Transverse colon (tissue), 4 donors: ENCODE measurements around the gene GNG12. TPM values are rescaled to one million over a fixed set of nuclear protein-coding genes. Genes with fewer than 3 reads are reported as not detected.

Experiments used
- DNase-seq: peaks from one replicate; pipeline ENCODE4 v3.0.0-alpha.2; 2019
- H3K27ac ChIP-seq, 4 donors: fragments of 200-600 bp; sonication (generic); 2 replicates each; pipeline ENCODE4 v1.5.1; 2016 to 2018; ENCODE audit warnings: inconsistent platforms in 4 of 4
- H3K27me3 ChIP-seq: fragments of 200-600 bp; sonication (generic); 2 replicates; pipeline ENCODE4 v1.5.1; 2017; ENCODE audit warnings: inconsistent platforms
- H3K36me3 ChIP-seq, 4 donors: fragments of 200-600 bp; sonication (generic); 2 replicates each; pipeline ENCODE4 v1.5.1; 2017 to 2019; ENCODE audit warnings: inconsistent platforms in 4 of 4
- H3K4me1 ChIP-seq, 4 donors: fragments of 200-600 bp; sonication (generic); 2 replicates each; pipeline ENCODE4 v1.5.1; 2017 to 2020; ENCODE audit warnings: inconsistent platforms in 4 of 4
- H3K4me3 ChIP-seq, 4 donors: fragments of 200-600 bp; sonication (generic); 1 replicate in 1 of 4; 2 replicates in 3 of 4; pipeline versions ENCODE4 v1.5.1 to v1.6.1; 2017 to 2019; ENCODE audit warnings: inconsistent platforms in 4 of 4
- H3K9me3 ChIP-seq, 2 donors: fragments of 200-600 bp; sonication (generic); 2 replicates each; pipeline ENCODE4 v1.5.1; 2017 to 2019; ENCODE audit warnings: inconsistent platforms in 2 of 2
- EP300 ChIP-seq: sonication (generic); formaldehyde crosslinking; IDR thresholded peaks from one replicate; pipeline ENCODE4 v1.6.1; 2017; ENCODE audit warnings: antibody characterized with exemption, low read depth
- POLR2A ChIP-seq: fragments of 450-650 bp; IDR thresholded peaks from one replicate; pipeline ENCODE4 v1.6.1; 2016; ENCODE audit warnings: antibody characterized with exemption, mild to moderate bottlenecking, moderate library complexity
- POLR2AphosphoS5 ChIP-seq, 3 donors: sonication (generic); formaldehyde crosslinking; IDR thresholded peaks; one replicate each; pipeline ENCODE4 v1.6.1; 2016; ENCODE audit warnings: antibody characterized with exemption in 3 of 3
- WGBS, 2 donors: methylation state at CpG; one replicate each; pipeline ENCODE4 v1.1.5; 2018; ENCODE audit warnings: low coverage in 1 of 2; 5-methylcytosine and 5-hydroxymethylcytosine counted together
- in situ Hi-C, 4 donors: fragments of 200-750 bp; cut with MboI; loops; one replicate each; pipeline versions ENCODE4 v1.15.0 to v1.15.1; 2017; ENCODE audit warnings: low sequenced_read_pairs in 3 of 4, low pct_ligation_motif_present in 1 of 4, low pct_unique_long_range_greater_than_20kb in 1 of 4
- intact Hi-C: fragments of 100-400 bp; cut with DNase I; formaldehyde crosslinking; loops from one replicate; pipeline ENCODE4 v1.15.1; 2023; ENCODE audit warnings: low total_unique reads
- total RNA-seq, 4 donors: library from RNA; depleted of rRNA; stranded (reverse); fragments of >200 nt; gene quantifications; one replicate each; pipeline ENCODE4 v1.1.0, GENCODE V29; 2016
- TF ChIP-seq, protein P1 (sequence below), 5 experiments: fragments of 200-600 bp in 3 of 5; fragments of 450-650 bp in 2 of 5; sonication (generic) in 3 of 5; IDR thresholded peaks; 1 replicate in 2 of 5; 2 replicates in 3 of 5; pipeline ENCODE4 v1.5.1; 2016 to 2017; ENCODE audit warnings: antibody characterized with exemption in 5 of 5, inconsistent platforms in 3 of 5, mild to moderate bottlenecking in 2 of 5, moderate library complexity in 1 of 5

Gene GNG12
- total RNA-seq, 4 donors from 2014 or later = 19.1 to 180 (median 112) TPM

GRCh38 chr1:67803380-67804279 is 29.6 kb downstream of the GNG12 start:
- no peaks in the 10 kb centered on the region for H3K36me3 ChIP-seq
- intact Hi-C loops (no loop called here), in situ Hi-C loops (no loop called here)
- H3K27me3 ChIP-seq = no peaks in the 10 kb centered on the region
- TF ChIP-seq, protein P1, sequence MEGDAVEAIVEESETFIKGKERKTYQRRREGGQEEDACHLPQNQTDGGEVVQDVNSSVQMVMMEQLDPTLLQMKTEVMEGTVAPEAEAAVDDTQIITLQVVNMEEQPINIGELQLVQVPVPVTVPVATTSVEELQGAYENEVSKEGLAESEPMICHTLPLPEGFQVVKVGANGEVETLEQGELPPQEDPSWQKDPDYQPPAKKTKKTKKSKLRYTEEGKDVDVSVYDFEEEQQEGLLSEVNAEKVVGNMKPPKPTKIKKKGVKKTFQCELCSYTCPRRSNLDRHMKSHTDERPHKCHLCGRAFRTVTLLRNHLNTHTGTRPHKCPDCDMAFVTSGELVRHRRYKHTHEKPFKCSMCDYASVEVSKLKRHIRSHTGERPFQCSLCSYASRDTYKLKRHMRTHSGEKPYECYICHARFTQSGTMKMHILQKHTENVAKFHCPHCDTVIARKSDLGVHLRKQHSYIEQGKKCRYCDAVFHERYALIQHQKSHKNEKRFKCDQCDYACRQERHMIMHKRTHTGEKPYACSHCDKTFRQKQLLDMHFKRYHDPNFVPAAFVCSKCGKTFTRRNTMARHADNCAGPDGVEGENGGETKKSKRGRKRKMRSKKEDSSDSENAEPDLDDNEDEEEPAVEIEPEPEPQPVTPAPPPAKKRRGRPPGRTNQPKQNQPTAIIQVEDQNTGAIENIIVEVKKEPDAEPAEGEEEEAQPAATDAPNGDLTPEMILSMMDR (IDR thresholded peaks at IDR 0.05) = no peak
- TF ChIP-seq POLR2AphosphoS5 (IDR thresholded peaks at IDR 0.05) (no peak), POLR2A (no peak), EP300 (no peak)
- 53 to 61% methylated on average over 6 to 7 of the region's 7 CpGs for WGBS, 2 donors
- no peak overlapping the region for H3K4me3 ChIP-seq
- no peaks in the 10 kb centered on the region for H3K9me3 ChIP-seq
- peak overlapping the region in 1 of 4 donors; percentile 14 for H3K27ac ChIP-seq
- DNase-seq = no peak
- peaks cover 0 to 40% (median 19%) of the 10 kb centered on the region in 4 donors for H3K4me1 ChIP-seq

GRCh38 chr1:67802565-67802964 is 30.7 kb downstream of the GNG12 start:
- intact Hi-C loops (no loop called here), in situ Hi-C loops (no loop called here)
- H3K4me1 ChIP-seq = peaks cover 0 to 40% (median 19%) of the 10 kb centered on the region in 4 donors
- H3K36me3 ChIP-seq = no peaks in the 10 kb centered on the region
- H3K27ac ChIP-seq = peak overlapping the region in 1 of 4 donors; percentile 10
- H3K4me3 ChIP-seq = no peak overlapping the region
- no peak for TF ChIP-seq EP300
- TF ChIP-seq POLR2AphosphoS5 (IDR thresholded peaks at IDR 0.05) = peak in 1 of 3 donors; percentile 18
- WGBS, 2 donors = 51 to 83% methylated on average over 1 to 3 of the region's 3 CpGs
- H3K9me3 ChIP-seq = no peaks in the 10 kb centered on the region
- peak; percentile 28 for DNase-seq
- H3K27me3 ChIP-seq = no peaks in the 10 kb centered on the region

- Histone ChIP-seq H3K27ac (no peak overlapping the region), H3K4me1 (peaks cover 0 to 40% (median 19%) of the 10 kb centered on the region in 4 donors), H3K36me3 (no peaks in the 10 kb centered on the region), H3K27me3 (no peaks in the 10 kb centered on the region), H3K9me3 (no peaks in the 10 kb centered on the region), H3K4me3 (no peak overlapping the region)
- TF ChIP-seq, protein P1 (IDR thresholded peaks at IDR 0.05) = no peak
- TF ChIP-seq POLR2A (no peak), EP300 (no peak), POLR2AphosphoS5 (IDR thresholded peaks at IDR 0.05) (no peak)
- in situ Hi-C loops (no loop called here), intact Hi-C loops (no loop called here)
- no peak for DNase-seq
These were observed 31.4 kb downstream of the GNG12 start for GRCh38 chr1:67801903-67802302.

- Histone ChIP-seq H3K4me3 (no peak overlapping the region), H3K9me3 (no peaks in the 10 kb centered on the region), H3K4me1 (peaks cover 0 to 30% (median 4%) of the 10 kb centered on the region in 4 donors), H3K36me3 (no peaks in the 10 kb centered on the region), H3K27me3 (no peaks in the 10 kb centered on the region), H3K27ac (no peak overlapping the region)
- intact Hi-C loops = no loop called here
- WGBS, 2 donors = 87 to 92% methylated on average over 4 to 7 of the region's 8 CpGs
- no peak for DNase-seq
- in situ Hi-C loops = no loop called here
- no peak for TF ChIP-seq EP300
- TF ChIP-seq, protein P1 (IDR thresholded peaks at IDR 0.05) = no peak
- no peak for TF ChIP-seq POLR2AphosphoS5 (IDR thresholded peaks at IDR 0.05)
- TF ChIP-seq POLR2A = no peak
These were observed 37.9 kb downstream of the GNG12 start for GRCh38 chr1:67795179-67795912.
